ENCODE measurements around the gene CDC37.

The CDC37 gene

GRCh38 chr19:10352764-10353671, 50.3 kb downstream of the CDC37 start:
- no peak for TF ChIP-seq CTCF (conservative IDR thresholded peaks at IDR 0.05; ENCODE audit: low read depth, low read length)
- no peak overlapping the region for H3K4me3 ChIP-seq (ENCODE audit: low read length)
- DNase-seq (ENCODE audit: low read depth): no peak

GRCh38 chr19:10346509-10346908, 56.8 kb downstream of the CDC37 start:
- DNase-seq (ENCODE audit: low read depth): no peak
- no peak for TF ChIP-seq CTCF (conservative IDR thresholded peaks at IDR 0.05; ENCODE audit: low read depth, low read length)
- H3K4me3 ChIP-seq (ENCODE audit: low read length): no peak overlapping the region

- no peak for TF ChIP-seq CTCF (conservative IDR thresholded peaks at IDR 0.05; ENCODE audit: low read depth, low read length)
These were observed 58.6 kb downstream of the CDC37 start for GRCh38 chr19:10344780-10345179.

GRCh38 chr19:10343495-10343894, 59.8 kb downstream of the CDC37 start:
- no peak for TF ChIP-seq CTCF (conservative IDR thresholded peaks at IDR 0.05; ENCODE audit: low read depth, low read length)
- DNase-seq (ENCODE audit: low read depth): no peak
- no peak overlapping the region for H3K4me3 ChIP-seq (ENCODE audit: low read length)

More at GRCh38 chr19:10344780-10345179, 58.6 kb downstream of the CDC37 start:
- DNase-seq (ENCODE audit: low read depth): no peak
- H3K4me3 ChIP-seq (ENCODE audit: low read length): no peak overlapping the region

All from retinal pigment epithelial cell (primary cell).